ENCODE data around the gene RNPS1. TPM values are rescaled to one million over a fixed set of nuclear protein-coding genes. Genes with fewer than 3 reads are reported as not detected.

Gene RNPS1
- total and polyA plus RNA-seq, 2 of the 4 experiments (the other 2 are of a cell fraction): 57.5 to 192 TPM

GRCh38 chr16:2287916-2288547 lies 20.1 kb upstream of the RNPS1 start:
- no peaks in the 10 kb centered on the region for H4K20me1 ChIP-seq (ENCODE audit: insufficient read depth, low read length)
- BruUV-seq (replicated peaks): no TSS peak
- no peak overlapping the region for H3K56ac ChIP-seq (ENCODE audit: extremely low read depth, insufficient read depth, low read length)
- DNase-seq (no peak), ATAC-seq (ENCODE audit: low read depth) (no peak)
- H2AK9ac ChIP-seq (replicated peaks; ENCODE audit: low read depth, low read length, poor library complexity): no peak overlapping the region
- no peak overlapping the region for H3K9ac ChIP-seq (ENCODE audit: low read depth, low read length)
- in situ Hi-C loops (cut with MboI; ENCODE audit: low sequenced_read_pairs) (no loop called here), intact Hi-C loops (cut with micrococcal nuclease) (no loop called here), dilution Hi-C loops (cut with HindIII; ENCODE audit: low sequenced_read_pairs, unreplicated experiment) (no loop called here)
- no peak overlapping the region for H2AK5ac ChIP-seq (ENCODE audit: low read depth, low read length)
- H3K4me2 ChIP-seq (ENCODE audit: low read depth, low read length): no peak overlapping the region
- no peak overlapping the region for H4K5ac ChIP-seq (ENCODE audit: low read depth, low read length)
- no peak overlapping the region for H4K8ac ChIP-seq (ENCODE audit: low read depth in 2 of 2, low read length in 2 of 2)
- H3K79me1 ChIP-seq (ENCODE audit: low read depth in 1 of 2, low read length in 2 of 2): no peaks in the 10 kb centered on the region
- H3K27ac ChIP-seq (ENCODE audit: insufficient read depth, low read length): no peak overlapping the region
- ChIA-PET POLR2A (ENCODE audit: unreplicated experiment) (no interaction called here), CTCF (no interaction called here)
- H2AFZ ChIP-seq (replicated peaks; ENCODE audit: low read length, poor library complexity): no peak overlapping the region
- H3K4me1 ChIP-seq (ENCODE audit: control insufficient read depth, insufficient read depth, low read length): no peaks in the 10 kb centered on the region
- H3K23ac ChIP-seq (ENCODE audit: low read depth, low read length): no peak overlapping the region
- no peak overlapping the region for H3K18ac ChIP-seq (ENCODE audit: low read depth, low read length)
- 57% methylated on average over 16 of the region's 35 CpGs; no CpG with 5 or more reads in 1 of the 2 experiments for WGBS, 2 experiments (ENCODE audit: extremely low coverage in 2 of 2, insufficient read length in 1 of 2)
- no peaks in the 10 kb centered on the region for H3K9me3 ChIP-seq (ENCODE audit: control insufficient read depth, insufficient read depth, low read length)
- H2BK5ac ChIP-seq (ENCODE audit: low read depth, low read length, poor library complexity, severe bottlenecking): no peak overlapping the region
- no peak overlapping the region for H2BK120ac ChIP-seq (ENCODE audit: low read depth, low read length)
- no peaks in the 10 kb centered on the region for H3K9me1 ChIP-seq (ENCODE audit: insufficient read depth, low read length)
- no peak overlapping the region for H3K14ac ChIP-seq (replicated peaks; ENCODE audit: low read depth, low read length)
- H3K4ac ChIP-seq (ENCODE audit: low read depth, low read length): no peak overlapping the region
- no peak for TF ChIP-seq CTCF (conservative IDR thresholded peaks at IDR 0.05; ENCODE audit: low read depth, low read length)
- no peak for TF ChIP-seq SMC3 (IDR thresholded peaks at IDR 0.05; ENCODE audit: low read depth, low read length)
- TF ChIP-seq MAFK (IDR thresholded peaks at IDR 0.05; ENCODE audit: low read depth, low read length): no peak
- TF ChIP-seq, protein P1, sequence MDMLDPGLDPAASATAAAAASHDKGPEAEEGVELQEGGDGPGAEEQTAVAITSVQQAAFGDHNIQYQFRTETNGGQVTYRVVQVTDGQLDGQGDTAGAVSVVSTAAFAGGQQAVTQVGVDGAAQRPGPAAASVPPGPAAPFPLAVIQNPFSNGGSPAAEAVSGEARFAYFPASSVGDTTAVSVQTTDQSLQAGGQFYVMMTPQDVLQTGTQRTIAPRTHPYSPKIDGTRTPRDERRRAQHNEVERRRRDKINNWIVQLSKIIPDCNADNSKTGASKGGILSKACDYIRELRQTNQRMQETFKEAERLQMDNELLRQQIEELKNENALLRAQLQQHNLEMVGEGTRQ (IDR thresholded peaks at IDR 0.05; ENCODE audit: low read depth, low read length): no peak
- TF ChIP-seq RFX5 (IDR thresholded peaks at IDR 0.05; ENCODE audit: low read depth, low read length): no peak
- no peak for TF ChIP-seq MXI1 (IDR thresholded peaks at IDR 0.05; ENCODE audit: borderline replicate concordance, low read depth, low read length)
- TF ChIP-seq RAD21 (IDR thresholded peaks at IDR 0.05; ENCODE audit: low read length): no peak
- TF ChIP-seq MAZ (IDR thresholded peaks at IDR 0.05; ENCODE audit: borderline replicate concordance, low read depth, low read length): no peak
- TF ChIP-seq ELK1 (IDR thresholded peaks at IDR 0.05; ENCODE audit: borderline replicate concordance, low read depth, low read length): no peak
- TF ChIP-seq CHD1 (IDR thresholded peaks at IDR 0.05; ENCODE audit: low read depth, low read length): no peak
- no peak overlapping the region for H4K91ac ChIP-seq (ENCODE audit: insufficient read depth, low read depth, low read length)
- H3K4me3 ChIP-seq (ENCODE audit: insufficient read depth, low read depth, low read length): no peak overlapping the region
- no peaks in the 10 kb centered on the region for H3K36me3 ChIP-seq (ENCODE audit: control insufficient read depth, insufficient read depth, low read length)
- H2BK20ac ChIP-seq (ENCODE audit: low read depth, low read length): no peak overlapping the region
- no peak overlapping the region for H2BK15ac ChIP-seq (ENCODE audit: low read depth, low read length)
- H3K27me3 ChIP-seq (ENCODE audit: control insufficient read depth, insufficient read depth, low read length): peaks cover 18% of the 10 kb centered on the region

Measured in IMR-90 (cell line).